K562 (cell line): ENCODE data around the gene MCAM. TPM values are rescaled to one million over a fixed set of nuclear protein-coding genes. Genes with fewer than 3 reads are reported as not detected.

Experiments used
- CAMTA2 ChIP-seq: fragments of 250-450 bp; sonication (Bioruptor Pico); conservative IDR thresholded peaks from 2 replicates; pipeline ENCODE4 v1.5.1; 2022
- FOXK1 ChIP-seq: sonication (generic); formaldehyde crosslinking; IDR thresholded peaks from 2 replicates; pipeline ENCODE4 v1.8.0; 2022; ENCODE audit warnings: missing genetic modification reagents, mild to moderate bottlenecking, borderline replicate concordance
- KLF13 ChIP-seq: fragments of 450-650 bp; IDR thresholded peaks from 2 replicates; pipeline ENCODE4 v1.6.1; 2016; ENCODE audit warnings: missing genetic modification characterization, low read depth, mild to moderate bottlenecking, missing compliant biosample characterization, moderate library complexity, borderline replicate concordance
- MTA1 ChIP-seq: fragments of 450-650 bp; IDR thresholded peaks from 2 replicates; pipeline ENCODE4 v1.6.1; 2017; ENCODE audit warnings: borderline replicate concordance
- PHF20 ChIP-seq: fragments of 450-650 bp; IDR thresholded peaks from 2 replicates; pipeline ENCODE4 v1.6.1; 2018; ENCODE audit not compliant: partially characterized antibody
- RBM17 ChIP-seq: fragments of 200-400 bp; formaldehyde crosslinking; IDR thresholded peaks from 2 replicates; pipeline ENCODE4 v1.6.1; 2017; ENCODE audit warnings: low read depth, mild to moderate bottlenecking, low read length, borderline replicate concordance
- SRF ChIP-seq, 2 experiments: fragments of 250-450, 450-650 bp in 1 of 2; sonication (Bioruptor Pico) in 1 of 2; sonication (generic) in 1 of 2; formaldehyde crosslinking; IDR thresholded peaks; 2 replicates each; pipeline versions ENCODE4 v1.5.0 to v1.5.1; 2020 to 2022; ENCODE audit warnings: mild to moderate bottlenecking in 1 of 2, missing genetic modification reagents in 1 of 2
- TRIM24 ChIP-seq, 2 experiments: fragments of 450-650 bp; IDR thresholded peaks; 2 replicates each; pipeline ENCODE4 v1.6.1; 2016
- U2AF1 ChIP-seq: fragments of 200-400 bp; formaldehyde crosslinking; optimal IDR thresholded peaks from 2 replicates; pipeline ENCODE3; 2017; ENCODE audit warnings: mild to moderate bottlenecking, low read depth, low read length, moderate library complexity
- ZNF318 ChIP-seq, 2 experiments: fragments of 450-650 bp; IDR thresholded peaks; 2 replicates each; pipeline ENCODE4 v1.6.1; 2016; ENCODE audit warnings: mild to moderate bottlenecking in 2 of 2, borderline replicate concordance in 1 of 2, low read depth in 1 of 2, moderate library complexity in 1 of 2
- ZNF347 ChIP-seq: fragments of 450-650 bp; formaldehyde crosslinking; IDR thresholded peaks from 2 replicates; pipeline ENCODE4 v1.4.0; 2020; ENCODE audit warnings: low read depth, mild to moderate bottlenecking, moderate library complexity
- ZNF589 ChIP-seq: fragments of 200-800 bp; sonication (Bioruptor generic); IDR thresholded peaks from 2 replicates; pipeline ENCODE4 v1.6.1; 2016; ENCODE audit warnings: low read depth, missing genetic modification characterization, missing compliant biosample characterization
- ZNF830 ChIP-seq: fragments of 250-450 bp; sonication (Bioruptor Pico); IDR thresholded peaks from 2 replicates; pipeline ENCODE4 v1.5.0; 2021; ENCODE audit warnings: mild to moderate bottlenecking
- polyA plus RNA-seq, 8 experiments: library from polyadenylated mRNA; depleted of rRNA in 4 of 8; stranded (reverse) in 5 of 8; unstranded in 3 of 8; fragments of >200 nt; fragmentation: Nextera tagmentation in 2 of 8; fragmentation: Illumina TruSeq in 1 of 8; extraction: Ambion mirVana in 2 of 8; extraction: Trizol in 1 of 8; gene quantifications; 2 replicates each; pipeline versions ENCODE4 v1.2.1 to v1.2.3, GENCODE V29; 2011 to 2014; ENCODE audit warnings: inconsistent platforms in 1 of 8, missing spikeins in 1 of 8
- total RNA-seq, 7 experiments: library from RNA; depleted of rRNA in 6 of 7; stranded (reverse); fragments of >200 nt in 6 of 7; fragmentation: Illumina TruSeq in 2 of 7; extraction: Trizol in 2 of 7; gene quantifications; 2 replicates each; pipeline versions ENCODE4 v1.2.1 to v1.2.3, GENCODE V29; 2011 to 2021; ENCODE audit warnings: low replicate concordance in 1 of 7
- TF ChIP-seq, protein P1 (sequence below): sonication (generic); formaldehyde crosslinking; IDR thresholded peaks from 2 replicates; pipeline ENCODE4 v1.8.0; 2022; ENCODE audit warnings: missing genetic modification reagents, mild to moderate bottlenecking, borderline replicate concordance
- TF ChIP-seq, protein P2 (sequence below): sonication (generic); formaldehyde crosslinking; IDR thresholded peaks from 2 replicates; pipeline ENCODE4 v1.9.0; 2022; ENCODE audit warnings: mild to moderate bottlenecking, missing genetic modification reagents

MCAM gene
- total and polyA plus RNA-seq, 9 of the 15 experiments (the other 6 are each of a cell fraction or from before 2014, with no cell fraction given), result 14.7 to 118 (median 53.6) TPM

- no peak for TF ChIP-seq ZNF589 (CRISPR knock-in tag)
- no peak for TF ChIP-seq RBM17
- TF ChIP-seq SRF (CRISPR knock-in tag; IDR thresholded peaks at IDR 0.05), result peak in 1 of 2 experiments; percentile 94; a peak in 2 of 4 replicates
- TF ChIP-seq, protein P1, sequence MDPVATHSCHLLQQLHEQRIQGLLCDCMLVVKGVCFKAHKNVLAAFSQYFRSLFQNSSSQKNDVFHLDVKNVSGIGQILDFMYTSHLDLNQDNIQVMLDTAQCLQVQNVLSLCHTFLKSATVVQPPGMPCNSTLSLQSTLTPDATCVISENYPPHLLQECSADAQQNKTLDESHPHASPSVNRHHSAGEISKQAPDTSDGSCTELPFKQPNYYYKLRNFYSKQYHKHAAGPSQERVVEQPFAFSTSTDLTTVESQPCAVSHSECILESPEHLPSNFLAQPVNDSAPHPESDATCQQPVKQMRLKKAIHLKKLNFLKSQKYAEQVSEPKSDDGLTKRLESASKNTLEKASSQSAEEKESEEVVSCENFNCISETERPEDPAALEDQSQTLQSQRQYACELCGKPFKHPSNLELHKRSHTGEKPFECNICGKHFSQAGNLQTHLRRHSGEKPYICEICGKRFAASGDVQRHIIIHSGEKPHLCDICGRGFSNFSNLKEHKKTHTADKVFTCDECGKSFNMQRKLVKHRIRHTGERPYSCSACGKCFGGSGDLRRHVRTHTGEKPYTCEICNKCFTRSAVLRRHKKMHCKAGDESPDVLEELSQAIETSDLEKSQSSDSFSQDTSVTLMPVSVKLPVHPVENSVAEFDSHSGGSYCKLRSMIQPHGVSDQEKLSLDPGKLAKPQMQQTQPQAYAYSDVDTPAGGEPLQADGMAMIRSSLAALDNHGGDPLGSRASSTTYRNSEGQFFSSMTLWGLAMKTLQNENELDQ (CRISPR knock-in tag), result no peak
- 0 out of 2 replicates have a peak, but pooled peaks have one; percentile 27 for TF ChIP-seq ZNF830 (CRISPR knock-in tag)
- TF ChIP-seq FOXK1 (CRISPR knock-in tag), result no peak
- TF ChIP-seq TRIM24 (IDR thresholded peaks at IDR 0.05), result no peak
- peak; percentile 57 for TF ChIP-seq U2AF1
- TF ChIP-seq, protein P2, sequence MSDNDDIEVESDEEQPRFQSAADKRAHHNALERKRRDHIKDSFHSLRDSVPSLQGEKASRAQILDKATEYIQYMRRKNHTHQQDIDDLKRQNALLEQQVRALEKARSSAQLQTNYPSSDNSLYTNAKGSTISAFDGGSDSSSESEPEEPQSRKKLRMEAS (CRISPR knock-in tag), result peak; percentile 21; the same call in 1 of the 2 replicates
- peak; percentile 6 for TF ChIP-seq PHF20
- TF ChIP-seq ZNF318 (IDR thresholded peaks at IDR 0.05; ENCODE audit: borderline replicate concordance in 1 of 2, low read depth in 1 of 2), result no peak
- TF ChIP-seq MTA1, result no peak
- no peak for TF ChIP-seq CAMTA2
- TF ChIP-seq KLF13 (tag), result no peak
- TF ChIP-seq ZNF347, result no peak
Measured at GRCh38 chr11:119320776-119321524, 4.0 kb upstream of the MCAM start (continued).
